Pancreas (tissue), 10 donors: ENCODE measurements around the gene GH2. TPM values are rescaled to one million over a fixed set of nuclear protein-coding genes. Genes with fewer than 3 reads are reported as not detected.
"Not testable (repeated sequence)": the region's sequence is repeated elsewhere in the genome, so short reads cannot be mapped to it uniquely, and the experiment has no call there.

Experiments used
- ATAC-seq, 4 donors: fragments of 200-7000 bp; cut with Tn5 transposase; one replicate each; pipeline versions ENCODE4 v1.8.0 to v1.9.1; 2020; ENCODE audit warnings: mild to moderate bottlenecking in 4 of 4, moderate library complexity in 4 of 4
- DNase-seq, 6 donors: peaks; one replicate each; pipeline ENCODE4 v3.0.0-alpha.2; 2020
- FAIRE-seq: peaks from 2 replicates; lab custom pipeline; 2012; peaks lifted over from hg19 to GRCh38; lab: Jason Lieb, UNC
- H3K27ac ChIP-seq, 4 donors: fragments of 200-600 bp; sonication (generic); 1 replicate in 3 of 4; 2 replicates in 1 of 4; pipeline versions ENCODE4 v1.5.0 to v1.8.0; 2020
- H3K27me3 ChIP-seq, 4 donors: fragments of 200-600 bp; one replicate each; pipeline ENCODE4 v1.8.0; 2021
- H3K36me3 ChIP-seq, 3 donors: fragments of 200-600 bp; sonication (generic) in 1 of 3; one replicate each; pipeline versions ENCODE4 v1.5.0 to v1.8.0; 2020 to 2021
- H3K4me1 ChIP-seq, 3 donors: fragments of 200-600 bp; one replicate each; pipeline ENCODE4 v1.8.0; 2021
- H3K4me3 ChIP-seq, 4 donors: fragments of 200-600 bp; sonication (generic) in 2 of 4; one replicate each; pipeline versions ENCODE4 v1.5.0 to v1.8.0; 2020 to 2021
- H3K9me3 ChIP-seq, 4 donors: fragments of 200-600 bp; one replicate each; pipeline ENCODE4 v1.8.0; 2021
- CTCF ChIP-seq, 4 donors: fragments of 200-600 bp; sonication (generic) in 3 of 4; IDR thresholded peaks; one replicate each; pipeline versions ENCODE4 v1.5.0 to v1.8.0; 2021; ENCODE audit warnings: antibody characterized with exemption in 4 of 4
- WGBS, 2 donors: extraction: QIAGEN DNeasy Blood & Tissue Kit; methylation state at CpG; one replicate each; pipeline ENCODE4 v1.1.7; 2013; 5-methylcytosine and 5-hydroxymethylcytosine counted together
- intact Hi-C, 3 donors: fragments of 100-400 bp; cut with DNase I; formaldehyde crosslinking; loops; one replicate each; pipeline versions ENCODE4 v1.11.1 to v1.14.2; 2022
- polyA plus RNA-seq, 2 donors: library from polyadenylated mRNA; stranded (reverse); fragments of 200-250 nt; gene quantifications; one replicate each; pipeline ENCODE4 v1.2.3, GENCODE V29; 2013
- total RNA-seq, 6 donors: library from RNA; stranded (reverse); fragmentation: NEBNext Ultra II Directional in 4 of 6; extraction: Animal tissue kit (Norgen Biotek cat#: 25700) in 4 of 6; gene quantifications; one replicate each; pipeline versions ENCODE4 v1.2.1 to v1.2.4, GENCODE V29; 2021 to 2023
- donor health status: healthy with polysubstance abuse.
- donor health status: DM: no; HTN: no; CAD: no; lungs with moderate emphysema.
- donor health status: DM: no; HTN: no; CAD: no.
- donor health status: control.
- donor health status: control.
- donor health status: Bipolar disorder and iron deficiency.
- donor health status: DM: yes; HTN: yes; CAD: no.
- donor health status: DM: no; HTN: no; CAD: no.
- donor health status: DM: no; HTN: no; CAD: no.
- donor health status: DM: yes; HTN: yes; CAD: no.

GH2 gene
- total and polyA plus RNA-seq, 8 donors = not detected

- ATAC-seq, H3K4me3 ChIP-seq, FAIRE-seq, H3K36me3 ChIP-seq, H3K27me3 ChIP-seq, H3K4me1 ChIP-seq, H3K9me3 ChIP-seq, intact Hi-C loops, DNase-seq, H3K27ac ChIP-seq: not testable (repeated sequence)
- WGBS, 2 donors = 75% methylated on average over 6 to 7 of the region's 8 CpGs
These were observed 7.6 kb downstream of the GH2 start for GRCh38 chr17:63874061-63874626.

GRCh38 chr17:63873577-63873976 is 8.2 kb downstream of the GH2 start, which contains the start of gene CSH2:
TSS of gene CSH2 (minus strand) at chr17:63873677. CDS start at chr17:63873614, 63 bp downstream.
- intact Hi-C loops, H3K36me3 ChIP-seq, H3K27me3 ChIP-seq, DNase-seq, ATAC-seq, FAIRE-seq, H3K27ac ChIP-seq, H3K9me3 ChIP-seq, H3K4me1 ChIP-seq, H3K4me3 ChIP-seq: not testable (repeated sequence)
- WGBS, 2 donors = 67 to 80% methylated on average over 5 to 7 of the region's 7 CpGs

- intact Hi-C loops, H3K27ac ChIP-seq, FAIRE-seq, DNase-seq, H3K9me3 ChIP-seq, H3K36me3 ChIP-seq, ATAC-seq, H3K4me3 ChIP-seq, H3K27me3 ChIP-seq, H3K4me1 ChIP-seq: not testable (repeated sequence)
- WGBS, 2 donors = 88 to 92% methylated on average over 10 to 15 of the region's 15 CpGs
These were observed 9.9 kb downstream of the GH2 start for GRCh38 chr17:63871646-63872365.

- H3K27me3 ChIP-seq, intact Hi-C loops, H3K4me1 ChIP-seq, H3K9me3 ChIP-seq, H3K27ac ChIP-seq, H3K4me3 ChIP-seq, FAIRE-seq, DNase-seq, ATAC-seq, H3K36me3 ChIP-seq: not testable (repeated sequence)
- 79 to 85% methylated on average over 4 of the region's 4 CpGs for WGBS, 2 donors
These were observed 11.5 kb downstream of the GH2 start for GRCh38 chr17:63870292-63870665.

GRCh38 chr17:63869491-63870291 is 12.1 kb downstream of the GH2 start:
- H3K36me3 ChIP-seq, H3K27ac ChIP-seq, H3K27me3 ChIP-seq, FAIRE-seq, H3K9me3 ChIP-seq, intact Hi-C loops, H3K4me1 ChIP-seq, DNase-seq, H3K4me3 ChIP-seq: not testable (repeated sequence)
- ATAC-seq = peak in 1 of 4 donors; percentile 64
- 41 to 46% methylated on average over 9 of the region's 9 CpGs for WGBS, 2 donors

GRCh38 chr17:63866625-63867024 is 15.1 kb downstream of the GH2 start:
- intact Hi-C loops, H3K27me3 ChIP-seq, H3K27ac ChIP-seq, H3K4me3 ChIP-seq, H3K4me1 ChIP-seq, H3K9me3 ChIP-seq, FAIRE-seq, H3K36me3 ChIP-seq, DNase-seq: not testable (repeated sequence)
- ATAC-seq = peak in 2 of 4 donors; percentile 39 to 46
- 69 to 78% methylated on average over 7 of the region's 7 CpGs for WGBS, 2 donors

- no peak for ATAC-seq
- Histone ChIP-seq H3K27me3 (no peaks in the 10 kb centered on the region), H3K4me1 (no peaks in the 10 kb centered on the region), H3K9me3 (no peaks in the 10 kb centered on the region), H3K4me3 (no peak overlapping the region), H3K36me3 (no peaks in the 10 kb centered on the region), H3K27ac (no peak overlapping the region)
- intact Hi-C loops = no loop called here
- DNase-seq = no peak
- FAIRE-seq = no peak
- no peak for TF ChIP-seq CTCF (IDR thresholded peaks at IDR 0.05)
- 56 to 84% methylated on average over 3 of the region's 3 CpGs for WGBS, 2 donors
These were observed 22.5 kb downstream of the GH2 start for GRCh38 chr17:63859257-63859656.

- H3K27ac ChIP-seq, ATAC-seq, intact Hi-C loops, H3K9me3 ChIP-seq, H3K27me3 ChIP-seq, H3K4me3 ChIP-seq, DNase-seq, FAIRE-seq, H3K4me1 ChIP-seq, H3K36me3 ChIP-seq: not testable (repeated sequence)
- WGBS, 2 donors = 83 to 87% methylated on average over 8 of the region's 8 CpGs
These were observed 25.3 kb downstream of the GH2 start for GRCh38 chr17:63856425-63856824.
